ENCODE measurements around the gene ABCA10.

The ABCA10 gene

GRCh38 chr17:69141431-69142174 is 87.0 kb downstream of the ABCA10 start, which contains the start of gene ABCA6:
ABCA6 (minus strand) TSS chr17:69141895; CDS start chr17:69140703, 1,192 bp downstream.
- H3K36me3 Mint-ChIP-seq (ENCODE audit: insufficient read depth): no peaks in the 10 kb centered on the region
- H3K27me3 Mint-ChIP-seq: peaks cover 0 to 11% of the 10 kb centered on the region in 2 donors
- ATAC-seq (replicated peaks) (no peak), DNase-seq (no peak)
- H3K27ac Mint-ChIP-seq: no peak within 1 kb of the TSS
- H3K9me3 Mint-ChIP-seq: no peaks in the 10 kb centered on the region
- no peak within 1 kb of the TSS for H3K4me3 Mint-ChIP-seq
- H3K4me1 Mint-ChIP-seq (ENCODE audit: low read depth in 2 of 2): no peaks in the 10 kb centered on the region

GRCh38 chr17:69134112-69134511 is 94.5 kb downstream of the ABCA10 start:
- ATAC-seq (replicated peaks) (no peak), DNase-seq (no peak)
- no peak overlapping the region for H3K27ac Mint-ChIP-seq
- H3K4me3 Mint-ChIP-seq: no peak overlapping the region
- H3K9me3 Mint-ChIP-seq: no peaks in the 10 kb centered on the region
- H3K4me1 Mint-ChIP-seq (ENCODE audit: low read depth in 2 of 2): no peaks in the 10 kb centered on the region
- peaks cover 0 to 8% of the 10 kb centered on the region in 2 donors for H3K27me3 Mint-ChIP-seq
- H3K36me3 Mint-ChIP-seq (ENCODE audit: insufficient read depth): no peaks in the 10 kb centered on the region

GRCh38 chr17:69130627-69131296 is 97.9 kb downstream of the ABCA10 start:
- H3K36me3 Mint-ChIP-seq (ENCODE audit: insufficient read depth): no peaks in the 10 kb centered on the region
- no peak overlapping the region for H3K27ac Mint-ChIP-seq
- no peak for DNase-seq
- no peaks in the 10 kb centered on the region for H3K4me1 Mint-ChIP-seq (ENCODE audit: low read depth in 2 of 2)
- H3K27me3 Mint-ChIP-seq: peaks cover 0 to 6% of the 10 kb centered on the region in 2 donors
- no peak overlapping the region for H3K4me3 Mint-ChIP-seq
- ATAC-seq (replicated peaks): no peak
- no peaks in the 10 kb centered on the region for H3K9me3 Mint-ChIP-seq

GRCh38 chr17:69123626-69124025 is 105.0 kb downstream of the ABCA10 start:
- Mint-ChIP-seq H3K27me3 (peaks cover 0 to 14% of the 10 kb centered on the region in 2 donors), H3K9me3 (no peaks in the 10 kb centered on the region), H3K4me1 (ENCODE audit: low read depth in 2 of 2) (no peaks in the 10 kb centered on the region), H3K36me3 (ENCODE audit: insufficient read depth) (no peaks in the 10 kb centered on the region), H3K27ac (no peak overlapping the region), H3K4me3 (no peak overlapping the region)
- DNase-seq (no peak), ATAC-seq (replicated peaks) (no peak)

- Mint-ChIP-seq H3K27me3 (peaks cover 0 to 14% of the 10 kb centered on the region in 2 donors), H3K9me3 (no peaks in the 10 kb centered on the region), H3K4me1 (ENCODE audit: low read depth in 2 of 2) (no peaks in the 10 kb centered on the region), H3K4me3 (no peak overlapping the region), H3K36me3 (ENCODE audit: insufficient read depth) (no peaks in the 10 kb centered on the region), H3K27ac (no peak overlapping the region)
- ATAC-seq (replicated peaks) (no peak), DNase-seq (no peak)
Measured at GRCh38 chr17:69122065-69122464, 106.6 kb downstream of the ABCA10 start.

GRCh38 chr17:69117855-69118784 is 110.5 kb downstream of the ABCA10 start:
- no peak overlapping the region for H3K27ac Mint-ChIP-seq
- no peak overlapping the region for H3K4me3 Mint-ChIP-seq
- no peaks in the 10 kb centered on the region for H3K4me1 Mint-ChIP-seq (ENCODE audit: low read depth in 2 of 2)
- no peaks in the 10 kb centered on the region for H3K9me3 Mint-ChIP-seq
- peaks cover 2% of the 10 kb centered on the region for H3K36me3 Mint-ChIP-seq (ENCODE audit: insufficient read depth)
- peaks cover 0 to 14% of the 10 kb centered on the region in 2 donors for H3K27me3 Mint-ChIP-seq
- no peak for DNase-seq
- ATAC-seq (replicated peaks): no peak

GRCh38 chr17:69111794-69112193 is 116.8 kb downstream of the ABCA10 start:
- ATAC-seq (replicated peaks) (no peak), DNase-seq (no peak)
- no peak overlapping the region for H3K4me3 Mint-ChIP-seq
- H3K9me3 Mint-ChIP-seq: no peaks in the 10 kb centered on the region
- no peak overlapping the region for H3K27ac Mint-ChIP-seq
- peaks cover 3% of the 10 kb centered on the region for H3K36me3 Mint-ChIP-seq (ENCODE audit: insufficient read depth)
- H3K4me1 Mint-ChIP-seq (ENCODE audit: low read depth in 2 of 2): no peaks in the 10 kb centered on the region
- no peaks in the 10 kb centered on the region for H3K27me3 Mint-ChIP-seq

- Mint-ChIP-seq H3K9me3 (no peaks in the 10 kb centered on the region), H3K27me3 (peaks cover 0 to 4% of the 10 kb centered on the region in 2 donors), H3K27ac (no peak overlapping the region), H3K36me3 (ENCODE audit: insufficient read depth) (no peaks in the 10 kb centered on the region), H3K4me3 (no peak overlapping the region), H3K4me1 (ENCODE audit: low read depth in 2 of 2) (no peaks in the 10 kb centered on the region)
- DNase-seq (no peak), ATAC-seq (replicated peaks) (no peak)
Measured at GRCh38 chr17:69105907-69106730, 122.5 kb downstream of the ABCA10 start.

GRCh38 chr17:69103557-69104233 is 124.9 kb downstream of the ABCA10 start:
- ATAC-seq (replicated peaks): no peak

GRCh38 chr17:69098625-69099024 is 130.0 kb downstream of the ABCA10 start:
- Mint-ChIP-seq H3K27me3 (peaks cover 0 to 4% of the 10 kb centered on the region in 2 donors), H3K9me3 (no peaks in the 10 kb centered on the region), H3K4me3 (no peak overlapping the region), H3K27ac (no peak overlapping the region), H3K36me3 (ENCODE audit: insufficient read depth) (no peaks in the 10 kb centered on the region), H3K4me1 (ENCODE audit: low read depth in 2 of 2) (no peaks in the 10 kb centered on the region)
- DNase-seq (no peak), ATAC-seq (replicated peaks) (no peak)

More at GRCh38 chr17:69103557-69104233, 124.9 kb downstream of the ABCA10 start:
- no peaks in the 10 kb centered on the region for H3K9me3 Mint-ChIP-seq
- no peaks in the 10 kb centered on the region for H3K4me1 Mint-ChIP-seq (ENCODE audit: low read depth in 2 of 2)
- DNase-seq: no peak
- H3K4me3 Mint-ChIP-seq: no peak overlapping the region
- H3K27me3 Mint-ChIP-seq: peaks cover 0 to 4% of the 10 kb centered on the region in 2 donors
- no peaks in the 10 kb centered on the region for H3K36me3 Mint-ChIP-seq (ENCODE audit: insufficient read depth)
- H3K27ac Mint-ChIP-seq: no peak overlapping the region

Data from effector memory CD8-positive, alpha-beta T cell (primary cell).